DND-41 (cell line): ENCODE results near the gene USP7.

ENCODE experiments used
- ATAC-seq: fragments of 200-7000 bp; cut with Tn5 transposase; 3 replicates; pipeline ENCODE4 v1.9.1; 2021; ENCODE audit warnings: low read depth; ENCODE audit not compliant: insufficient read depth
- DNase-seq: peaks from one replicate; pipeline ENCODE4 v3.0.0-alpha.2; 2020
- H2AFZ ChIP-seq: 2 replicates; pipeline ENCODE4 v1.6.0; 2012; ENCODE audit warnings: low read depth, low read length
- H3K27ac ChIP-seq: 2 replicates; pipeline ENCODE4 v1.5.1; 2012; ENCODE audit warnings: low read length, inconsistent platforms
- H3K27me3 ChIP-seq: fragments of 200-600 bp; sonication (generic); 2 replicates; pipeline ENCODE4 v1.6.0; 2012; ENCODE audit warnings: low read length, mild to moderate bottlenecking, inconsistent platforms; ENCODE audit not compliant: insufficient read depth, poor library complexity
- H3K36me3 ChIP-seq: 2 replicates; pipeline ENCODE4 v1.5.1; 2012; ENCODE audit warnings: low read length, inconsistent platforms; ENCODE audit not compliant: insufficient read depth
- H3K4me1 ChIP-seq: 2 replicates; pipeline ENCODE4 v1.5.1; 2012; ENCODE audit warnings: mild to moderate bottlenecking, low read length; ENCODE audit not compliant: insufficient read depth
- H3K4me2 ChIP-seq: 2 replicates; pipeline ENCODE4 v1.6.0; 2012; ENCODE audit warnings: mild to moderate bottlenecking, moderate library complexity, low read length, inconsistent platforms; ENCODE audit not compliant: insufficient read depth
- H3K4me3 ChIP-seq, 2 experiments: fragments of 200-600 bp in 1 of 2; shearing (Covaris generic) in 1 of 2; 2 replicates each; pipeline ENCODE4 v1.5.1; 2012 to 2016; ENCODE audit warnings: inconsistent platforms in 2 of 2, low read length in 2 of 2, mild to moderate bottlenecking in 2 of 2, low read depth in 1 of 2, moderate library complexity in 1 of 2
- H3K79me2 ChIP-seq: 2 replicates; pipeline ENCODE4 v1.6.0; 2012; ENCODE audit warnings: low read length, inconsistent platforms; ENCODE audit not compliant: insufficient read depth
- H3K9ac ChIP-seq: 2 replicates; pipeline ENCODE4 v1.6.0; 2012; ENCODE audit warnings: low read depth, mild to moderate bottlenecking, inconsistent platforms, low read length, moderate library complexity
- H3K9me3 ChIP-seq: 2 replicates; pipeline ENCODE4 v1.5.1; 2012; ENCODE audit warnings: low read length, moderate library complexity, mild to moderate bottlenecking, inconsistent platforms; ENCODE audit not compliant: insufficient read depth, severe bottlenecking
- H4K20me1 ChIP-seq: 2 replicates; pipeline ENCODE4 v1.6.0; 2012; ENCODE audit warnings: low read length; ENCODE audit not compliant: insufficient read depth
- CTCF ChIP-seq: IDR thresholded peaks from 2 replicates; pipeline ENCODE4 v1.5.1; 2012; ENCODE audit warnings: borderline replicate concordance, low read length, moderate library complexity, mild to moderate bottlenecking; ENCODE audit not compliant: poor library complexity, severe bottlenecking; ENCODE audit errors: extremely low read depth
- EZH2 ChIP-seq: IDR thresholded peaks from 3 replicates; pipeline ENCODE4 v1.6.1; 2012; ENCODE audit warnings: borderline replicate concordance, low read depth, mild to moderate bottlenecking, moderate library complexity, low read length, inconsistent platforms; ENCODE audit not compliant: severe bottlenecking

USP7 gene

GRCh38 chr16:8936421-8936820 is 27.3 kb downstream of the USP7 start:
- H3K27ac ChIP-seq, result no peak overlapping the region
- peaks cover 100% of the 10 kb centered on the region for H4K20me1 ChIP-seq
- H3K4me1 ChIP-seq, result no peaks in the 10 kb centered on the region
- TF ChIP-seq CTCF, result peak; percentile 74
- no peak for TF ChIP-seq EZH2
- H3K27me3 ChIP-seq, result no peaks in the 10 kb centered on the region
- H2AFZ ChIP-seq, result no peak overlapping the region
- H3K4me2 ChIP-seq, result no peak overlapping the region
- no peak overlapping the region for H3K9ac ChIP-seq
- H3K9me3 ChIP-seq, result no peaks in the 10 kb centered on the region
- H3K36me3 ChIP-seq, result peaks cover 6% of the 10 kb centered on the region; the same call in 1 of the 2 replicates
- peak; percentile 91 for ATAC-seq
- DNase-seq, result peak; percentile 72
- H3K4me3 ChIP-seq, result no peak overlapping the region
- peaks cover 100% of the 10 kb centered on the region for H3K79me2 ChIP-seq

GRCh38 chr16:8935989-8936388 is 27.7 kb downstream of the USP7 start:
- H4K20me1 ChIP-seq, result peaks cover 100% of the 10 kb centered on the region
- H3K27ac ChIP-seq, result no peak overlapping the region
- no peaks in the 10 kb centered on the region for H3K9me3 ChIP-seq
- ATAC-seq (peak; percentile 25; the same call in 1 of the 3 replicates), DNase-seq (no peak)
- peaks cover 100% of the 10 kb centered on the region for H3K79me2 ChIP-seq
- no peak overlapping the region for H3K9ac ChIP-seq
- H3K4me2 ChIP-seq, result no peak overlapping the region
- TF ChIP-seq EZH2 (no peak), CTCF (peak; percentile 34)
- H3K4me3 ChIP-seq, result no peak overlapping the region
- no peak overlapping the region for H2AFZ ChIP-seq
- no peaks in the 10 kb centered on the region for H3K4me1 ChIP-seq
- peaks cover 6% of the 10 kb centered on the region; the same call in 1 of the 2 replicates for H3K36me3 ChIP-seq
- H3K27me3 ChIP-seq, result no peaks in the 10 kb centered on the region

GRCh38 chr16:8934601-8935000 is 29.1 kb downstream of the USP7 start:
- Histone ChIP-seq H3K36me3 (peaks cover 16% of the 10 kb centered on the region), H3K4me3 (no peak overlapping the region), H3K4me2 (no peak overlapping the region), H3K27me3 (no peaks in the 10 kb centered on the region), H3K27ac (no peak overlapping the region), H4K20me1 (peaks cover 100% of the 10 kb centered on the region), H3K9me3 (no peaks in the 10 kb centered on the region), H3K4me1 (no peaks in the 10 kb centered on the region), H2AFZ (no peak overlapping the region), H3K79me2 (peaks cover 100% of the 10 kb centered on the region), H3K9ac (no peak overlapping the region)
- TF ChIP-seq EZH2 (no peak), CTCF (no peak)
- ATAC-seq (no peak), DNase-seq (no peak)

GRCh38 chr16:8931859-8932258 is 31.8 kb downstream of the USP7 start:
- no peak overlapping the region for H2AFZ ChIP-seq
- peak; percentile 76 for DNase-seq
- peak; percentile 57; the same call in 2 of the 3 replicates for ATAC-seq
- peaks cover 41% of the 10 kb centered on the region for H3K36me3 ChIP-seq
- no peak overlapping the region for H3K4me2 ChIP-seq
- H3K4me1 ChIP-seq, result no peaks in the 10 kb centered on the region
- no peak overlapping the region for H3K9ac ChIP-seq
- peaks cover 99% of the 10 kb centered on the region for H4K20me1 ChIP-seq
- no peak for TF ChIP-seq EZH2
- TF ChIP-seq CTCF, result no peak
- H3K9me3 ChIP-seq, result no peaks in the 10 kb centered on the region
- H3K4me3 ChIP-seq, result no peak overlapping the region
- no peaks in the 10 kb centered on the region for H3K27me3 ChIP-seq
- peaks cover 100% of the 10 kb centered on the region for H3K79me2 ChIP-seq
- no peak overlapping the region for H3K27ac ChIP-seq
